ENCODE results near the gene TAOK3. TPM values are rescaled to one million over a fixed set of nuclear protein-coding genes. Genes with fewer than 3 reads are reported as not detected.

Gene TAOK3
- total RNA-seq, 1 donor, result 34.5 TPM

- TF ChIP-seq CTCF (IDR thresholded peaks at IDR 0.05; ENCODE audit: insufficient read depth, low read depth, low read length), result no peak
- H3K4me3 ChIP-seq (ENCODE audit: low read depth, low read length), result no peak overlapping the region
- DNase-seq (ENCODE audit: low read depth), result peak; percentile 86
Observed at GRCh38 chr12:118332511-118332910, 40.2 kb downstream of the TAOK3 start.

GRCh38 chr12:118330421-118331018 is 42.2 kb downstream of the TAOK3 start:
- peak; percentile 88 for DNase-seq (ENCODE audit: low read depth)
- H3K4me3 ChIP-seq (ENCODE audit: low read depth, low read length), result no peak overlapping the region
- no peak for TF ChIP-seq CTCF (IDR thresholded peaks at IDR 0.05; ENCODE audit: insufficient read depth, low read depth, low read length)

DNA sequence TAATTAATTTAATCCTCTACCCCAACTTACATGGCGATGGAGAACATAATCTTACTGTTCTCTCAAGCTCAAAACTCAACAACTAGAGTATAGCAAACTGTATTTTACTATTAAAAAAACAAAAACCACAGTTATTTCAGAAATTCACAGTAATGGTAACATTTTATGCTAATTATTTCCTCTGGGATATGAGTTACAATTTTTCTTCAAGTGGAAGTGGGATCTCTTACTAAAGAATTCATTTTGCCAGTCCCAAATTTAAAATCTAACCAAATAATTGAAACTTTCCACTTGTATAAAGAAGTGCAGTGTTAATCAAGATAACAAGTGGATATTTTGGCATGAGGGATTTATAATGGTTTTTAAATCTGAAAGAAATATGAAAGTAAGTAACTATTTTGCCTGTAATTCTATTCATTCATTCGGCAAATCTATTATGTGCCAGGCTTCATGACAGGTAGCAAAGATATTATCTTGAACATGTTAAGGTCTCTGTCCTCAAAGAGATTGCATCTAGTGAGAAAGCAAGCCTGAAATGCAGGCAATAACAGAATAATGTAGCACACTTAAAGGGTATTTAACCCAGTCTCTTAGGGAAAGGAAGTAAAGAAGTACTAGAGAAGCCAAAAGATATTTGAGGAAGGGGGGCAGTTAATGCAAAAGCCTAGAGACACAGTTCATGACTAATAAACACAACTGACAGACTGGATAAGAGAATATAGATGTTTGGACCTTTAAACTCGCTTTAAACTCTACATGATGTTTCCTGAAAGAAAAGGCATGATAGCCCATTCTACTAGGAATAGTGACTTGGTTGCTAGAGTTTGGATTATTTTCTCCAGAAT is 44.0 kb downstream of the TAOK3 start:
- DNase-seq (ENCODE audit: low read depth), result no peak
- TF ChIP-seq CTCF (IDR thresholded peaks at IDR 0.05; ENCODE audit: insufficient read depth, low read depth, low read length), result no peak

GRCh38 chr12:118327391-118327790 is 45.3 kb downstream of the TAOK3 start:
- no peak for DNase-seq (ENCODE audit: low read depth)
- no peak overlapping the region for H3K4me3 ChIP-seq (ENCODE audit: low read depth, low read length)
- TF ChIP-seq CTCF (IDR thresholded peaks at IDR 0.05; ENCODE audit: insufficient read depth, low read depth, low read length), result no peak

More for the DNA sequence above, 44.0 kb downstream of the TAOK3 start:
- no peak overlapping the region for H3K4me3 ChIP-seq (ENCODE audit: low read depth, low read length)

DNA sequence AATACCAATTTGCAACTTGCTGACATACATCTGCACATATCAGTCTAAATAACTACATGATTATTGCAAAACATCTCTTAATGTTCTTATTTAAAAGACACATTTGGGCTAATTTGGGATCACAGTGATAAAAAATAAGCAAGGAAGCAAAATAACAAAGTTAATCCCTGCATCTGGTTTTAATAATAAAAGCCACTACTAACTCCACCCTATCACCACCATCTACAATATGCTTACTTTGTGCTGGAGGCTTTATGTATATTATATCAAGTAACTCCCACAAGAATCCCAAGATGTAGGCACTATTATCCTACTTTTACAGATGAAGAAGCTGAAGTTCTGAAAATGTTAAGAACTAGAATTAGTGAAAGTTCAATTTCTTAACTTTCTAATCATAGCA is 45.7 kb downstream of the TAOK3 start:
- peak; percentile 72 for DNase-seq (ENCODE audit: low read depth)
- H3K4me3 ChIP-seq (ENCODE audit: low read depth, low read length), result no peak overlapping the region
- no peak for TF ChIP-seq CTCF (IDR thresholded peaks at IDR 0.05; ENCODE audit: insufficient read depth, low read depth, low read length)

GRCh38 chr12:118325081-118325480 is 47.6 kb downstream of the TAOK3 start:
- no peak overlapping the region for H3K4me3 ChIP-seq (ENCODE audit: low read depth, low read length)
- no peak for TF ChIP-seq CTCF (IDR thresholded peaks at IDR 0.05; ENCODE audit: insufficient read depth, low read depth, low read length)
- DNase-seq (ENCODE audit: low read depth), result no peak
